Measurements from ENCODE around the gene GNGT1. TPM values are rescaled to one million over a fixed set of nuclear protein-coding genes. Genes with fewer than 3 reads are reported as not detected.
"Not testable (repeated sequence)": the region's sequence is repeated elsewhere in the genome, so short reads cannot be mapped to it uniquely, and the experiment has no call there.

Gene GNGT1
- polyA plus RNA-seq, 2 of the 4 experiments (the other 2 are of a cell fraction), result not detected

GRCh38 chr7:93915206-93915842, 9.0 kb downstream of the GNGT1 start:
- H3K9me3 ChIP-seq; H3K4me3 ChIP-seq; ATAC-seq; DNase-seq (ENCODE audit: low read depth in 1 of 2, low spot score in 1 of 2): not testable (repeated sequence)
- peak overlapping the region; percentile 81 to 84 for H3K27ac ChIP-seq
- peak overlapping the region; percentile 74 for H3K4me2 ChIP-seq
- ChIA-PET CTCF (interaction anchor here (0.9 to 1.5 kb wide), 5 partner anchors 12 to 152 kb away, joined by 3 to 4 read pairs (median 3); partner anchors contain the start of gene TFPI2), POLR2A (interaction anchor here (0.7 to 1.7 kb wide), 2 partner anchors 25 to 26 kb away, joined by 3 to 19 read pairs; partner anchors contain the start of gene TFPI2)
- TF ChIP-seq MAFK (IDR thresholded peaks at IDR 0.05; ENCODE audit: partially characterized antibody), result peak; percentile 71
- 83% methylated on average over 3 of the region's 3 CpGs for WGBS (ENCODE audit: missing lambda C conversion rate)
- peak; percentile 13 for FAIRE-seq
- peaks cover 67% of the 10 kb centered on the region for H3K4me1 ChIP-seq

GRCh38 chr7:93915888-93916287, 9.5 kb downstream of the GNGT1 start:
- ChIA-PET CTCF (interaction anchor here (1.0 kb wide), 1 partner anchor 13 kb away, joined by 3 read pairs; no protein-coding TSS in a partner anchor), POLR2A (interaction anchor here (1.7 kb wide), 1 partner anchor 26 kb away, joined by 19 read pairs; the partner anchor contains the start of gene TFPI2)
- not testable (repeated sequence) for ATAC-seq; DNase-seq (ENCODE audit: low read depth in 1 of 2, low spot score in 1 of 2); H3K4me3 ChIP-seq; H3K9me3 ChIP-seq; TF ChIP-seq FOSL2 (IDR thresholded peaks at IDR 0.05)
- peak; percentile 98 for FAIRE-seq
- Histone ChIP-seq H3K4me2 (peak overlapping the region; percentile 74), H3K4me1 (peaks cover 64% of the 10 kb centered on the region), H3K27ac (peak overlapping the region; percentile 81 to 84)
- TF ChIP-seq FOSL2 (CRISPR knock-in tag; IDR thresholded peaks at IDR 0.05), result peak; percentile 57

DNA sequence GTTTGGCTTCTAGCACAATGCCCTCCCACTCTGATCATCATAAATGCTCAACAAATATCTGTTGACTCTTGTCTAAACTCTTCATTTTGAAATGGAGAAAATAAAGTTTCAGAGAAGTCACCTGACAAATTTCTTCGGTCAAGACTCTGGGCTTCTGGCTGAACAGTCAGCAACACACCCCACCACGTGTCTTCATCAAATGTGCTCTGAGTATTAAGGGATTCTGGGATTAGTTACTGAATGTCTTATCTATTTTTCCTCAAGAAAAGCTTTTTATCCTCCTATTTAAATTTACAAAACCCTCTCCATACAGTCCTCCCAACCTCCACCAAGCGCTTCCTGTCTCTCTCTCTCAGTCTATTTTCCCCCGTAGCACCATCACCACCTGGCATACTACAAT, 9.9 kb downstream of the GNGT1 start:
- POLR2A ChIA-PET, FAIRE-seq: not testable (repeated sequence)

GRCh38 chr7:93920496-93921182, 14.3 kb downstream of the GNGT1 start:
- ATAC-seq (peak in 1 of 2 experiments; percentile 27; a peak in 4 of 6 replicates), FAIRE-seq (peak; percentile 78), DNase-seq (ENCODE audit: low read depth in 1 of 2, low spot score in 1 of 2) (peak in 1 of 2 experiments; percentile 34)
- peak overlapping the region; percentile 97 for H3K4me2 ChIP-seq
- H3K4me1 ChIP-seq, result peaks cover 23% of the 10 kb centered on the region
- peak overlapping the region; percentile 75 to 99 for H3K27ac ChIP-seq
- H3K4me3 ChIP-seq, result peak overlapping the region; percentile 74
- ChIA-PET CTCF (interaction anchor here (1.2 to 2.6 kb wide), 4 partner anchors 10 to 166 kb away, joined by 3 to 12 read pairs (median 6); no protein-coding TSS in a partner anchor), POLR2A (interaction anchor here (1.2 to 3.3 kb wide), 7 partner anchors 10 to 167 kb away, joined by 3 to 39 read pairs (median 4); partner anchors contain the start of gene TFPI2)
- WGBS (ENCODE audit: missing lambda C conversion rate), result 2% methylated on average over 6 of the region's 6 CpGs
- TF ChIP-seq FOSB (CRISPR knock-in tag; IDR thresholded peaks at IDR 0.05) (no peak), ATOH8 (CRISPR knock-in tag; IDR thresholded peaks at IDR 0.05; ENCODE audit: low read depth) (no peak), RFX5 (IDR thresholded peaks at IDR 0.05) (no peak), ZNF302 (CRISPR knock-in tag; IDR thresholded peaks at IDR 0.05) (no peak)
- H3K9me3 ChIP-seq, result no peaks in the 10 kb centered on the region

More for the DNA sequence above, 9.9 kb downstream of the GNGT1 start:
- 66% methylated on average over 4 of the region's 4 CpGs for WGBS (ENCODE audit: missing lambda C conversion rate)
- DNase-seq (ENCODE audit: low read depth in 1 of 2, low spot score in 1 of 2); H3K4me3 ChIP-seq; CTCF ChIA-PET; ATAC-seq; H3K9me3 ChIP-seq: not testable (repeated sequence)
- Histone ChIP-seq H3K4me1 (peaks cover 60% of the 10 kb centered on the region), H3K27ac (peak overlapping the region; percentile 81 to 84; a peak in 5 of 6 replicates), H3K4me2 (peak overlapping the region; percentile 74; the same call in 2 of the 3 replicates)

DNA sequence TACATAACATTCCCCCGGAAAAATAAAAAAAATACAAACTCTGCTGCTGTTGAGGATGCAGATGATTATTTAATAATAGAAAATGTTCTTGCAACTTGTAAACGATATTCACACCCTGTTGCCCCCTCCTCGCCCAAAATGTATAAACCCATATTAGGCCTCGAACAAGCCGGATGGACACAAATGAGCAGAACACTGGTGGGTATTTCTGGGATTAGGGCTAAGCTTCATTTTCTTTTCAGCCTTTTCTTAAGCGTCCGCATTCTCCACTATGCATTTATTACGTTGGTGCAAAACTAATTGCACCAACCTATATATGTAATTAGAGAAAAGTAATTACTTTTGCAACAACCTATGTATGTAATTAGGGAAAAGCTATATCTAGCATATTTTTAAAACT, 14.8 kb downstream of the GNGT1 start:
- DNase-seq (ENCODE audit: low read depth in 1 of 2, low spot score in 1 of 2) (peak in 1 of 2 experiments; percentile 25), ATAC-seq (peak in 1 of 2 experiments; percentile 22; a peak in 3 of 6 replicates), FAIRE-seq (no peak)
- peak overlapping the region; percentile 97 for H3K4me2 ChIP-seq
- H3K27ac ChIP-seq, result peak overlapping the region; percentile 75 to 99
- peak overlapping the region; percentile 74 for H3K4me3 ChIP-seq
- CTCF ChIA-PET, result interaction anchor here (1.3 to 2.6 kb wide), 4 partner anchors 11 to 166 kb away, joined by 3 to 12 read pairs (median 8); no protein-coding TSS in a partner anchor
- H3K9me3 ChIP-seq, result no peaks in the 10 kb centered on the region
- TF ChIP-seq E2F6 (IDR thresholded peaks at IDR 0.05; ENCODE audit: borderline replicate concordance, low read depth) (no peak), HEYL (CRISPR knock-in tag; IDR thresholded peaks at IDR 0.05) (no peak), HDAC2 (IDR thresholded peaks at IDR 0.05) (no peak), RFX5 (IDR thresholded peaks at IDR 0.05) (no peak), CBX2 (IDR thresholded peaks at IDR 0.05; ENCODE audit: borderline replicate concordance, low read depth) (no peak), HOXB5 (CRISPR knock-in tag; IDR thresholded peaks at IDR 0.05) (no peak)
- WGBS (ENCODE audit: missing lambda C conversion rate), result 3% methylated on average over 8 of the region's 8 CpGs
- H3K4me1 ChIP-seq, result peaks cover 18% of the 10 kb centered on the region
- POLR2A ChIA-PET, result interaction anchor here (0.7 to 3.3 kb wide), 7 partner anchors 10 to 166 kb away, joined by 3 to 39 read pairs (median 4); partner anchors contain the start of gene TFPI2

Data from A549 (cell line).